Measurements from ENCODE around the gene PDE7B.

DNA sequence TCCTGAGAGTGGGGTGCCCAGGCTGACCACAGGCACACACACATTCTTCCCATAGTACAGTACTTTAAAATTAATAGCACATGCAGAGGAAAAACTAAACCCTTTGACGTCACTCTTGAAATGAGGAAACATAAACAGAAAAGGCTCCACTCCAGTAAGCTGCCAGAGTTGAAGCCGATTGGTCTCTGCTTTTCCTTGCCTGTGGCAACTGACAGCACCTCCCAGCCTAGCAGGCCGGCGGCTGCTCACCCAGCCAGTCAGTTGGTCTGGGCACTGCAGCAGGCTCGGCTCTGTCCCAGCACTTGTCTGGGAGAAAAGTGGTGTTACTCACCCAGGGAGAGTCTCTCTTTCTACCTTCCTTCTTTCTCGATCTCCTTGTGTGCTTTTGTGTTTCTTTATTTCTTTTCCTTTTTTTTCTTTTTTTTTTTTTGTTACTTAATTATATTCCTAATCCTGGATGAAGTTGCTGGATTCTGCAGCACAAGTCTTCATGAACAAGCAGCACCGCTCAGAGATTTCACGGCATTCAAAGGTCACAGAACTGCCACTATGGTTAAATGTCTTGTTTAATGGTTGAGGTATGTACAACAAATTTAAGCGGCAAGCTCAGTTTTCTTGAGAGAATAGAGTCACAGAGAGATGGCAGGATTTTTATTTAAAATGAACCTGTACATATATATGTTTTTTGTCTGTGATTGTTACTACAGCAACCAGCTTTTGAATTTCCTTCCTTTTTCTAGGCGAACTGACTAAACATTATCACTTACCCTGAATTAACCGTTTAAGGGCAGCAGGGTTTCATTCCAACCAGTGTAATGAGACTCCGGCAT lies at the start of gene PDE7B:
- no peak for TF ChIP-seq CTCF (conservative IDR thresholded peaks at IDR 0.05; ENCODE audit: low read depth, low read length)
- no peak for TF ChIP-seq EZH2phosphoT487 (IDR thresholded peaks at IDR 0.05; ENCODE audit: borderline replicate concordance, low read length)
